GM23338 (cell line): ENCODE data around the gene LMF2.

ENCODE experiments used
- CREB1 ChIP-seq: fragments of 250-450 bp; sonication (Bioruptor Pico); IDR thresholded peaks from 2 replicates; pipeline ENCODE4 v1.5.0; 2020; ENCODE audit warnings: low read depth, mild to moderate bottlenecking, moderate library complexity
- CTCF ChIP-seq, 2 experiments: fragments of 200-600 bp in 1 of 2; sonication (generic) in 1 of 2; conservative IDR thresholded peaks; 2 replicates each; pipeline versions ENCODE4 v1.5.1 to v1.6.1; 2016 to 2017; ENCODE audit warnings: antibody characterized with exemption in 2 of 2, low read depth in 2 of 2, mild to moderate bottlenecking in 2 of 2, moderate library complexity in 1 of 2
- ETS1 ChIP-seq: IDR thresholded peaks from 2 replicates; pipeline ENCODE4 v1.6.1; 2016; ENCODE audit warnings: antibody characterized with exemption
- EZH2 ChIP-seq: fragments of 200-600 bp; sonication (generic); IDR thresholded peaks from one replicate; pipeline ENCODE4 v1.8.0; 2017; ENCODE audit warnings: antibody characterized with exemption, mild to moderate bottlenecking, low read depth; ENCODE audit not compliant: unreplicated experiment
- EZH2phosphoT487 ChIP-seq: fragments of 200-600 bp; sonication (generic); IDR thresholded peaks from one replicate; pipeline ENCODE4 v1.8.1; 2018; ENCODE audit warnings: antibody characterized with exemption; ENCODE audit not compliant: unreplicated experiment
- JUNB ChIP-seq: IDR thresholded peaks from one replicate; pipeline ENCODE4 v1.6.1; 2016; ENCODE audit warnings: antibody characterized with exemption; ENCODE audit not compliant: unreplicated experiment
- POLR2AphosphoS5 ChIP-seq: IDR thresholded peaks from 2 replicates; pipeline ENCODE4 v1.6.1; 2016; ENCODE audit warnings: antibody characterized with exemption, low read depth
- STAT1 ChIP-seq: IDR thresholded peaks from one replicate; pipeline ENCODE4 v1.6.1; 2016; ENCODE audit warnings: antibody characterized with exemption; ENCODE audit not compliant: unreplicated experiment
- ZNF114 ChIP-seq: fragments of 250-450 bp; sonication (Bioruptor Pico); IDR thresholded peaks from 2 replicates; pipeline ENCODE4 v1.5.0; 2020; ENCODE audit warnings: mild to moderate bottlenecking, moderate library complexity
- ZNF331 ChIP-seq: fragments of 250-450 bp; sonication (Bioruptor Pico); IDR thresholded peaks from 2 replicates; pipeline ENCODE4 v1.5.0; 2020; ENCODE audit warnings: low read depth, mild to moderate bottlenecking, moderate library complexity
- TF ChIP-seq, protein P1 (sequence below): IDR thresholded peaks from one replicate; pipeline ENCODE4 v1.6.1; 2018; ENCODE audit warnings: antibody characterized with exemption; ENCODE audit not compliant: unreplicated experiment
- TF ChIP-seq, protein P2 (sequence below): fragments of 250-450 bp; sonication (Bioruptor Pico); IDR thresholded peaks from 2 replicates; pipeline ENCODE4 v1.5.0; 2020; ENCODE audit warnings: mild to moderate bottlenecking, moderate library complexity

GRCh38 chr22:50483977-50484853 is 23.3 kb downstream of the LMF2 start:
- no peak for TF ChIP-seq CTCF (conservative IDR thresholded peaks at IDR 0.05; ENCODE audit: low read depth in 2 of 2)
- TF ChIP-seq ZNF114, result no peak
- TF ChIP-seq CREB1, result no peak
- TF ChIP-seq ETS1, result no peak
- TF ChIP-seq EZH2phosphoT487, result no peak
- TF ChIP-seq EZH2, result no peak
- no peak; the same call in 1 of the 2 replicates for TF ChIP-seq POLR2AphosphoS5
- TF ChIP-seq JUNB, result no peak
- no peak for TF ChIP-seq STAT1
- TF ChIP-seq, protein P1, sequence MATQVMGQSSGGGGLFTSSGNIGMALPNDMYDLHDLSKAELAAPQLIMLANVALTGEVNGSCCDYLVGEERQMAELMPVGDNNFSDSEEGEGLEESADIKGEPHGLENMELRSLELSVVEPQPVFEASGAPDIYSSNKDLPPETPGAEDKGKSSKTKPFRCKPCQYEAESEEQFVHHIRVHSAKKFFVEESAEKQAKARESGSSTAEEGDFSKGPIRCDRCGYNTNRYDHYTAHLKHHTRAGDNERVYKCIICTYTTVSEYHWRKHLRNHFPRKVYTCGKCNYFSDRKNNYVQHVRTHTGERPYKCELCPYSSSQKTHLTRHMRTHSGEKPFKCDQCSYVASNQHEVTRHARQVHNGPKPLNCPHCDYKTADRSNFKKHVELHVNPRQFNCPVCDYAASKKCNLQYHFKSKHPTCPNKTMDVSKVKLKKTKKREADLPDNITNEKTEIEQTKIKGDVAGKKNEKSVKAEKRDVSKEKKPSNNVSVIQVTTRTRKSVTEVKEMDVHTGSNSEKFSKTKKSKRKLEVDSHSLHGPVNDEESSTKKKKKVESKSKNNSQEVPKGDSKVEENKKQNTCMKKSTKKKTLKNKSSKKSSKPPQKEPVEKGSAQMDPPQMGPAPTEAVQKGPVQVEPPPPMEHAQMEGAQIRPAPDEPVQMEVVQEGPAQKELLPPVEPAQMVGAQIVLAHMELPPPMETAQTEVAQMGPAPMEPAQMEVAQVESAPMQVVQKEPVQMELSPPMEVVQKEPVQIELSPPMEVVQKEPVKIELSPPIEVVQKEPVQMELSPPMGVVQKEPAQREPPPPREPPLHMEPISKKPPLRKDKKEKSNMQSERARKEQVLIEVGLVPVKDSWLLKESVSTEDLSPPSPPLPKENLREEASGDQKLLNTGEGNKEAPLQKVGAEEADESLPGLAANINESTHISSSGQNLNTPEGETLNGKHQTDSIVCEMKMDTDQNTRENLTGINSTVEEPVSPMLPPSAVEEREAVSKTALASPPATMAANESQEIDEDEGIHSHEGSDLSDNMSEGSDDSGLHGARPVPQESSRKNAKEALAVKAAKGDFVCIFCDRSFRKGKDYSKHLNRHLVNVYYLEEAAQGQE, result no peak
- no peak for TF ChIP-seq ZNF331 (CRISPR knock-in tag)
- TF ChIP-seq, protein P2, sequence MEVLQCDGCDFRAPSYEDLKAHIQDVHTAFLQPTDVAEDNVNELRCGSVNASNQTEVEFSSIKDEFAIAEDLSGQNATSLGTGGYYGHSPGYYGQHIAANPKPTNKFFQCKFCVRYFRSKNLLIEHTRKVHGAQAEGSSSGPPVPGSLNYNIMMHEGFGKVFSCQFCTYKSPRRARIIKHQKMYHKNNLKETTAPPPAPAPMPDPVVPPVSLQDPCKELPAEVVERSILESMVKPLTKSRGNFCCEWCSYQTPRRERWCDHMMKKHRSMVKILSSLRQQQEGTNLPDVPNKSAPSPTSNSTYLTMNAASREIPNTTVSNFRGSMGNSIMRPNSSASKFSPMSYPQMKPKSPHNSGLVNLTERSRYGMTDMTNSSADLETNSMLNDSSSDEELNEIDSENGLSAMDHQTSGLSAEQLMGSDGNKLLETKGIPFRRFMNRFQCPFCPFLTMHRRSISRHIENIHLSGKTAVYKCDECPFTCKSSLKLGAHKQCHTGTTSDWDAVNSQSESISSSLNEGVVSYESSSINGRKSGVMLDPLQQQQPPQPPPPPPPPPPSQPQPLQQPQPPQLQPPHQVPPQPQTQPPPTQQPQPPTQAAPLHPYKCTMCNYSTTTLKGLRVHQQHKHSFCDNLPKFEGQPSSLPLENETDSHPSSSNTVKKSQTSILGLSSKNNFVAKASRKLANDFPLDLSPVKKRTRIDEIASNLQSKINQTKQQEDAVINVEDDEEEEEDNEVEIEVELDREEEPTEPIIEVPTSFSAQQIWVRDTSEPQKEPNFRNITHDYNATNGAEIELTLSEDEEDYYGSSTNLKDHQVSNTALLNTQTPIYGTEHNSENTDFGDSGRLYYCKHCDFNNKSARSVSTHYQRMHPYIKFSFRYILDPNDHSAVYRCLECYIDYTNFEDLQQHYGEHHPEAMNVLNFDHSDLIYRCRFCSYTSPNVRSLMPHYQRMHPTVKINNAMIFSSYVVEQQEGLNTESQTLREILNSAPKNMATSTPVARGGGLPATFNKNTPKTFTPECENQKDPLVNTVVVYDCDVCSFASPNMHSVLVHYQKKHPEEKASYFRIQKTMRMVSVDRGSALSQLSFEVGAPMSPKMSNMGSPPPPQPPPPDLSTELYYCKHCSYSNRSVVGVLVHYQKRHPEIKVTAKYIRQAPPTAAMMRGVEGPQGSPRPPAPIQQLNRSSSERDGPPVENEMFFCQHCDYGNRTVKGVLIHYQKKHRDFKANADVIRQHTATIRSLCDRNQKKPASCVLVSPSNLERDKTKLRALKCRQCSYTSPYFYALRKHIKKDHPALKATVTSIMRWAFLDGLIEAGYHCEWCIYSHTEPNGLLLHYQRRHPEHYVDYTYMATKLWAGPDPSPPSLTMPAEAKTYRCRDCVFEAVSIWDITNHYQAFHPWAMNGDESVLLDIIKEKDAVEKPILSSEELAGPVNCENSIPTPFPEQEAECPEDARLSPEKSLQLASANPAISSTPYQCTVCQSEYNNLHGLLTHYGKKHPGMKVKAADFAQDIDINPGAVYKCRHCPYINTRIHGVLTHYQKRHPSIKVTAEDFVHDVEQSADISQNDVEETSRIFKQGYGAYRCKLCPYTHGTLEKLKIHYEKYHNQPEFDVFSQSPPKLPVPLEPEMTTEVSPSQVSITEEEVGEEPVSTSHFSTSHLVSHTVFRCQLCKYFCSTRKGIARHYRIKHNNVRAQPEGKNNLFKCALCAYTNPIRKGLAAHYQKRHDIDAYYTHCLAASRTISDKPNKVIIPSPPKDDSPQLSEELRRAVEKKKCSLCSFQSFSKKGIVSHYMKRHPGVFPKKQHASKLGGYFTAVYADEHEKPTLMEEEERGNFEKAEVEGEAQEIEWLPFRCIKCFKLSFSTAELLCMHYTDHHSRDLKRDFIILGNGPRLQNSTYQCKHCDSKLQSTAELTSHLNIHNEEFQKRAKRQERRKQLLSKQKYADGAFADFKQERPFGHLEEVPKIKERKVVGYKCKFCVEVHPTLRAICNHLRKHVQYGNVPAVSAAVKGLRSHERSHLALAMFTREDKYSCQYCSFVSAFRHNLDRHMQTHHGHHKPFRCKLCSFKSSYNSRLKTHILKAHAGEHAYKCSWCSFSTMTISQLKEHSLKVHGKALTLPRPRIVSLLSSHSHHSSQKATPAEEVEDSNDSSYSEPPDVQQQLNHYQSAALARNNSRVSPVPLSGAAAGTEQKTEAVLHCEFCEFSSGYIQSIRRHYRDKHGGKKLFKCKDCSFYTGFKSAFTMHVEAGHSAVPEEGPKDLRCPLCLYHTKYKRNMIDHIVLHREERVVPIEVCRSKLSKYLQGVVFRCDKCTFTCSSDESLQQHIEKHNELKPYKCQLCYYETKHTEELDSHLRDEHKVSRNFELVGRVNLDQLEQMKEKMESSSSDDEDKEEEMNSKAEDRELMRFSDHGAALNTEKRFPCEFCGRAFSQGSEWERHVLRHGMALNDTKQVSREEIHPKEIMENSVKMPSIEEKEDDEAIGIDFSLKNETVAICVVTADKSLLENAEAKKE (CRISPR knock-in tag), result no peak
